ENCODE results near the gene MAN1B1. TPM values are rescaled to one million over a fixed set of nuclear protein-coding genes. Genes with fewer than 3 reads are reported as not detected.

MAN1B1 gene
- total RNA-seq, 1 donor from 2014 or later, result 57.7 TPM

DNA sequence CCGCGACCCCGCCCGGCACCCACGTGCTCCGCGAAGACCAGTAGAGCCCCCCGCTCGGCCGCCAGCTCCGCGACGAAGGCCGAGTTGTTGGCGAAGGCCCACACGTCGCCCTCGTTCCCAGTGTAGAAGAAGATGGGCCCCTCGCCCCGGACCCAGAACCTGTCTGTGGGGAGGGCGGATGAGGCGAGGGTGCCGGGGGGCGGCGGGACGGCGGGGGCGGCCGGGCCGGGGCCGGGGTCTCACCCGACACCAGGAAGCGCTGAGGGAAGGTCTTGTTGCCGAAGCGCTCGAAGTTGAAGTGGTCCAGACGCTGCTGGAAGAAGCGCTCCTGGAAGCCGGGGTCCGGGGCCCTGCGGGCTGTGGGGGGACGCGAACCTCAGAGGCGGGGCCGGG, 27.4 kb downstream of the MAN1B1 start:
- peaks cover 3% of the 10 kb centered on the region for H3K36me3 Mint-ChIP-seq (ENCODE audit: insufficient read depth)
- H3K27me3 Mint-ChIP-seq, result peaks cover 29% of the 10 kb centered on the region
- H3K9me3 Mint-ChIP-seq (ENCODE audit: low read depth), result no peaks in the 10 kb centered on the region
- H3K4me3 Mint-ChIP-seq (ENCODE audit: low read depth), result no peak overlapping the region
- H3K4me1 Mint-ChIP-seq (ENCODE audit: low read depth), result peaks cover 9% of the 10 kb centered on the region
- TF ChIP-seq, protein P1, sequence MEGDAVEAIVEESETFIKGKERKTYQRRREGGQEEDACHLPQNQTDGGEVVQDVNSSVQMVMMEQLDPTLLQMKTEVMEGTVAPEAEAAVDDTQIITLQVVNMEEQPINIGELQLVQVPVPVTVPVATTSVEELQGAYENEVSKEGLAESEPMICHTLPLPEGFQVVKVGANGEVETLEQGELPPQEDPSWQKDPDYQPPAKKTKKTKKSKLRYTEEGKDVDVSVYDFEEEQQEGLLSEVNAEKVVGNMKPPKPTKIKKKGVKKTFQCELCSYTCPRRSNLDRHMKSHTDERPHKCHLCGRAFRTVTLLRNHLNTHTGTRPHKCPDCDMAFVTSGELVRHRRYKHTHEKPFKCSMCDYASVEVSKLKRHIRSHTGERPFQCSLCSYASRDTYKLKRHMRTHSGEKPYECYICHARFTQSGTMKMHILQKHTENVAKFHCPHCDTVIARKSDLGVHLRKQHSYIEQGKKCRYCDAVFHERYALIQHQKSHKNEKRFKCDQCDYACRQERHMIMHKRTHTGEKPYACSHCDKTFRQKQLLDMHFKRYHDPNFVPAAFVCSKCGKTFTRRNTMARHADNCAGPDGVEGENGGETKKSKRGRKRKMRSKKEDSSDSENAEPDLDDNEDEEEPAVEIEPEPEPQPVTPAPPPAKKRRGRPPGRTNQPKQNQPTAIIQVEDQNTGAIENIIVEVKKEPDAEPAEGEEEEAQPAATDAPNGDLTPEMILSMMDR (IDR thresholded peaks at IDR 0.05; ENCODE audit: unreplicated experiment), result no peak
- no peak overlapping the region for H3K27ac Mint-ChIP-seq
- DNase-seq (ENCODE audit: low spot score, unreplicated experiment), result no peak

DNA sequence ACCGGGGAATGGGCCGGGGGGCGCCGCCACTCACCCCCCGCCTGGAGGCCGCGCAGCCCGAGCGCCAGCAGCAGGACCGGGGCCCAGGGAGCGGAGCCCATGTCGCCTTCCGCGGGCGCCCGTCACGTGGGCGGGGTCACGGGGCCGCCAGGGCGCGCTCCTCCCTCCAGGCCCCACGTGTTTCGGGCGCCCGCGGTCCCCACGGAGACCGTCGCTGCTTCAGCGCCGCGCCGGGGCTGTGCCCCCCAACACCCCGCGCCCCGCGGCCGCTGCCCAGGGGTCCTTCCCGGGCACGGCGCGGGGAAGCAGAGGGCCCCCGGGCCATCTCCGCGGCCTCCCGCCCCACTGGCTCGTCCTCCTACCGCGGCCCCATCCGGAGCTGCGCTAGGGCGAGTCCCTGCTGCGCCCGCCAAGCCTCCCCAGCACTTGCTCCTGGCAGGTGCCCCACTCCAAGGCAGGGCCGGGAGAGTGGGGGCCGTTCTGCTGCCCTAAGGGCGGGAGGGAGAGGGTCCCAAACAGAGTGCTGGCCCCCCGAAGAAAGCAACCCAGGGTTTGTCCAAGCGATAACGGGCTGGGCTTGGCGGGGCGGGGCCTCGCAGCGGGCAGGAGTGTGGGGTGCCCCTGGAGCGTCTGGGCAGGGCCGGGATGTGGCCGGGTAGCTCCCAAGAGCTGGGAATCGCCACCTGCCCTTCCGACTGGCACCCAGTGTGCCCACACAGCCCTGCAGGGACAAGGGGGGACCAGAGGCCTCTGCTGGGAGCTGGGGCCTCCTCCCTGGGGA, 28.0 kb downstream of the MAN1B1 start, which contains the start of gene DPP7:
DPP7 (minus strand) TSS at position 121 of the 781 bp plus-strand sequence; CDS start at position 101, 20 bp downstream.
- H3K9me3 Mint-ChIP-seq (ENCODE audit: low read depth), result no peaks in the 10 kb centered on the region
- no peak for DNase-seq (ENCODE audit: low spot score, unreplicated experiment)
- no peak within 1 kb of the TSS for H3K27ac Mint-ChIP-seq
- H3K4me1 Mint-ChIP-seq (ENCODE audit: low read depth), result peaks cover 9% of the 10 kb centered on the region
- H3K4me3 Mint-ChIP-seq (ENCODE audit: low read depth), result no peak within 1 kb of the TSS
- peaks cover 29% of the 10 kb centered on the region for H3K27me3 Mint-ChIP-seq
- TF ChIP-seq, protein P1 (IDR thresholded peaks at IDR 0.05; ENCODE audit: unreplicated experiment), result no peak
- peaks cover 3% of the 10 kb centered on the region for H3K36me3 Mint-ChIP-seq (ENCODE audit: insufficient read depth)

GRCh38 chr9:137115394-137116026, 28.7 kb downstream of the MAN1B1 start:
- H3K4me3 Mint-ChIP-seq (ENCODE audit: low read depth), result no peak overlapping the region
- TF ChIP-seq, protein P1 (IDR thresholded peaks at IDR 0.05; ENCODE audit: unreplicated experiment), result no peak
- H3K4me1 Mint-ChIP-seq (ENCODE audit: low read depth), result peaks cover 9% of the 10 kb centered on the region
- no peak overlapping the region for H3K27ac Mint-ChIP-seq
- peaks cover 29% of the 10 kb centered on the region for H3K27me3 Mint-ChIP-seq
- DNase-seq (ENCODE audit: low spot score, unreplicated experiment), result no peak
- peaks cover 3% of the 10 kb centered on the region for H3K36me3 Mint-ChIP-seq (ENCODE audit: insufficient read depth)
- no peaks in the 10 kb centered on the region for H3K9me3 Mint-ChIP-seq (ENCODE audit: low read depth)

- H3K4me3 Mint-ChIP-seq (ENCODE audit: low read depth), result no peak overlapping the region
- H3K27ac Mint-ChIP-seq, result no peak overlapping the region
- TF ChIP-seq, protein P1 (IDR thresholded peaks at IDR 0.05; ENCODE audit: unreplicated experiment), result no peak
- H3K4me1 Mint-ChIP-seq (ENCODE audit: low read depth), result peaks cover 9% of the 10 kb centered on the region
- DNase-seq (ENCODE audit: low spot score, unreplicated experiment), result no peak
- H3K36me3 Mint-ChIP-seq (ENCODE audit: insufficient read depth), result peaks cover 1% of the 10 kb centered on the region
- peaks cover 29% of the 10 kb centered on the region for H3K27me3 Mint-ChIP-seq
- H3K9me3 Mint-ChIP-seq (ENCODE audit: low read depth), result no peaks in the 10 kb centered on the region
Measured at GRCh38 chr9:137116027-137116507, 29.3 kb downstream of the MAN1B1 start.

GRCh38 chr9:137116728-137117127, 29.9 kb downstream of the MAN1B1 start:
- H3K27ac Mint-ChIP-seq, result no peak overlapping the region
- no peak for DNase-seq (ENCODE audit: low spot score, unreplicated experiment)
- peaks cover 9% of the 10 kb centered on the region for H3K4me1 Mint-ChIP-seq (ENCODE audit: low read depth)
- no peaks in the 10 kb centered on the region for H3K9me3 Mint-ChIP-seq (ENCODE audit: low read depth)
- TF ChIP-seq, protein P1 (IDR thresholded peaks at IDR 0.05; ENCODE audit: unreplicated experiment), result no peak
- H3K4me3 Mint-ChIP-seq (ENCODE audit: low read depth), result no peak overlapping the region
- H3K27me3 Mint-ChIP-seq, result peaks cover 29% of the 10 kb centered on the region
- peaks cover 1% of the 10 kb centered on the region for H3K36me3 Mint-ChIP-seq (ENCODE audit: insufficient read depth)

All from progenitor cell of endocrine pancreas (in vitro differentiated cells).